DOHH2 (cell line): ENCODE results near the gene SLC19A1.

ENCODE experiments used
- H3F3A ChIP-seq: fragments of 200-600 bp; sonication (generic), shearing (Covaris generic); 2 replicates; pipeline ENCODE4 v1.6.0; 2016; ENCODE audit warnings: antibody characterized with exemption, mild to moderate bottlenecking; ENCODE audit not compliant: control insufficient read depth, insufficient read depth
- H3K27ac ChIP-seq: fragments of 200-600 bp; sonication (generic); 2 replicates; pipeline ENCODE4 v1.5.1; 2014; ENCODE audit warnings: low read depth, mild to moderate bottlenecking, low read length, moderate library complexity
- H3K27me3 ChIP-seq: fragments of 200-600 bp; sonication (generic); 2 replicates; pipeline ENCODE4 v1.6.1; 2014; ENCODE audit warnings: mild to moderate bottlenecking, low read length, mixed read lengths; ENCODE audit not compliant: control insufficient read depth
- H3K36me3 ChIP-seq: fragments of 200-600 bp; sonication (generic); 2 replicates; pipeline ENCODE4 v1.6.1; 2014; ENCODE audit warnings: mild to moderate bottlenecking, low read length, moderate library complexity, mixed read lengths; ENCODE audit not compliant: control insufficient read depth
- H3K4me1 ChIP-seq: fragments of 200-600 bp; sonication (generic); 2 replicates; pipeline ENCODE4 v1.6.1; 2014; ENCODE audit warnings: mild to moderate bottlenecking, low read length, mixed read lengths; ENCODE audit not compliant: control insufficient read depth
- H3K4me2 ChIP-seq: fragments of 200-600 bp; sonication (generic); 2 replicates; pipeline ENCODE4 v1.6.0; 2014; ENCODE audit warnings: mild to moderate bottlenecking, low read length, moderate library complexity
- H3K4me3 ChIP-seq: fragments of 200-600 bp; sonication (generic); 2 replicates; pipeline ENCODE4 v1.5.1; 2014; ENCODE audit warnings: mild to moderate bottlenecking, low read length, mixed read lengths
- H3K79me2 ChIP-seq: fragments of 200-600 bp; sonication (generic); 2 replicates; pipeline ENCODE4 v1.6.1; 2014; ENCODE audit warnings: mild to moderate bottlenecking, low read length, mixed read lengths; ENCODE audit not compliant: control insufficient read depth
- H3K9me2 ChIP-seq: fragments of 200-600 bp; sonication (generic); replicated peaks from 2 replicates; pipeline ENCODE4 v1.6.1; 2014; ENCODE audit warnings: mild to moderate bottlenecking, low read length, mixed read lengths; ENCODE audit not compliant: control insufficient read depth
- H3K9me3 ChIP-seq: fragments of 200-600 bp; sonication (generic); 2 replicates; pipeline ENCODE4 v1.6.1; 2014; ENCODE audit warnings: antibody characterized with exemption, low read length, mixed read lengths; ENCODE audit not compliant: control insufficient read depth, insufficient read depth
- H4K20me1 ChIP-seq: fragments of 200-600 bp; sonication (generic); 2 replicates; pipeline ENCODE4 v1.6.0; 2014; ENCODE audit warnings: low read depth, mild to moderate bottlenecking, antibody characterized with exemption, low read length, moderate library complexity; ENCODE audit not compliant: control insufficient read depth, insufficient read depth
- EZH2phosphoT487 ChIP-seq: fragments of 200-600 bp; sonication (generic); IDR thresholded peaks from 2 replicates; pipeline ENCODE4 v1.6.1; 2017; ENCODE audit warnings: borderline replicate concordance, mild to moderate bottlenecking, antibody characterized with exemption, low read length, moderate library complexity, mixed read lengths
- TF ChIP-seq, protein P1 (sequence below): fragments of 200-600 bp; sonication (generic); IDR thresholded peaks from one replicate; pipeline ENCODE4 v1.5.1; 2014; ENCODE audit warnings: antibody characterized with exemption, mild to moderate bottlenecking, low read depth, low read length; ENCODE audit not compliant: poor library complexity, severe bottlenecking

Gene SLC19A1

DNA sequence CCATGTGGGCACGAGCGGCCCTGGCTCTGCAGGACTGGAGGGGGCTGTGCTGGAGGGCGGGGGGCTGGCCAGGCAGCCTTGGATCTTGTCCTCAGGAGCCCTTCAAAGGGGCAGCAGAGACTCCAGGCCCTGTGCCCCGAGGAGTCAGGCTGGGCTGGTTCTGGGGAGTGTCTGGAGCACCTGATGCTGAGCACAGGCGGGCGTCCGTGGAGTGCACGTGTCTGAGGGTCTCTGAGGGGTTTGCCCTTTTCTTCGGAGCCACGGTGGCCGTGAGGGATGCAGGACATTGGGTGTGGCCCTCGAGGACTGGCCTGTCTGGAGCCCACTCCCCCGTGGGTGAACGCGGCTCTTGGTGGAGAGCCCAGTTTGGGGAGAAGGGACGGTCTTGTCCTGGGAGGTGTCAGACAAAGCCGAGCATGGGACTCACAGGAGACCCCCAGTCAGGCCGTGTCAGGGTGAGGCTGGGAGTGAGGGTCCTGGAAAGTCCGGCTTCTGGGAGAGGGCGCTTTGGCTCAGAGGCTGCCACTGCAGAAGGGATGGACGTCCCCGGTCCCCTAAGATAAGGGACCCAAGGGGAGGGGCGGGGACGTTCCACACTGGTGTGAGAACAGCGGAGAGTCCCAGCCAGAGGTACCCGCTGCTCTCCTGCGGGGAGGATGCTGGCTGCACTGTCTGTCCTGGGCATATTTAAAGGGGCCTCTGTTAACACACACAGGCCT is 76.5 kb downstream of the SLC19A1 start:
- no peaks in the 10 kb centered on the region for H3K79me2 ChIP-seq
- H3K27ac ChIP-seq, result no peak overlapping the region
- H3K4me1 ChIP-seq, result no peaks in the 10 kb centered on the region
- H3K9me3 ChIP-seq, result no peaks in the 10 kb centered on the region
- no peaks in the 10 kb centered on the region for H3K9me2 ChIP-seq
- no peak overlapping the region for H3K4me3 ChIP-seq
- H3F3A ChIP-seq, result no peaks in the 10 kb centered on the region
- 0 out of 2 replicates have a peak, but pooled peaks cover 2% of the 10 kb centered on the region for H3K27me3 ChIP-seq
- no peaks in the 10 kb centered on the region for H3K36me3 ChIP-seq
- H4K20me1 ChIP-seq, result no peaks in the 10 kb centered on the region
- TF ChIP-seq, protein P1, sequence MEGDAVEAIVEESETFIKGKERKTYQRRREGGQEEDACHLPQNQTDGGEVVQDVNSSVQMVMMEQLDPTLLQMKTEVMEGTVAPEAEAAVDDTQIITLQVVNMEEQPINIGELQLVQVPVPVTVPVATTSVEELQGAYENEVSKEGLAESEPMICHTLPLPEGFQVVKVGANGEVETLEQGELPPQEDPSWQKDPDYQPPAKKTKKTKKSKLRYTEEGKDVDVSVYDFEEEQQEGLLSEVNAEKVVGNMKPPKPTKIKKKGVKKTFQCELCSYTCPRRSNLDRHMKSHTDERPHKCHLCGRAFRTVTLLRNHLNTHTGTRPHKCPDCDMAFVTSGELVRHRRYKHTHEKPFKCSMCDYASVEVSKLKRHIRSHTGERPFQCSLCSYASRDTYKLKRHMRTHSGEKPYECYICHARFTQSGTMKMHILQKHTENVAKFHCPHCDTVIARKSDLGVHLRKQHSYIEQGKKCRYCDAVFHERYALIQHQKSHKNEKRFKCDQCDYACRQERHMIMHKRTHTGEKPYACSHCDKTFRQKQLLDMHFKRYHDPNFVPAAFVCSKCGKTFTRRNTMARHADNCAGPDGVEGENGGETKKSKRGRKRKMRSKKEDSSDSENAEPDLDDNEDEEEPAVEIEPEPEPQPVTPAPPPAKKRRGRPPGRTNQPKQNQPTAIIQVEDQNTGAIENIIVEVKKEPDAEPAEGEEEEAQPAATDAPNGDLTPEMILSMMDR, result no peak
- no peak for TF ChIP-seq EZH2phosphoT487
- H3K4me2 ChIP-seq, result no peak overlapping the region

DNA sequence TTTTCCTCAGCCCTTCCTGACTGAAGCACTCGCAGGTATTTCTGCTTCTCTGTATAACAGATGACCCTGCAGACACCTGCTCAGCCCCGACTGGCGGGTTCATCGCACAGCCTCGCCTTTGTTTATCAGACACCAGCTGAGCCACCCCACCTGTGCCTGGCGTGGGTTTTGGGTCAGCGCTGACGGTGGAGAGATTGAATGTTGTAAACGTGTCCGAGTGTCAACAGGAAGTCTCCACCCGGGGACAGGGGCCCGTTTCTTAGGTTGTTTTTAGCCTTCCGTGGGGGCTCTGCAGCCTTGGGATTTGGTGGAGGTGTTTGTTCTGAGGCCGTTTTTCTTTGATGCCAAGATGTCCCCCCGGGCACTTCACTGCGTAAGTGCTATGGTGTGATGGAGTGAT is 77.1 kb downstream of the SLC19A1 start:
- Histone ChIP-seq H3K9me3 (no peaks in the 10 kb centered on the region), H4K20me1 (no peaks in the 10 kb centered on the region), H3F3A (no peaks in the 10 kb centered on the region), H3K4me3 (no peak overlapping the region), H3K27ac (no peak overlapping the region), H3K4me2 (no peak overlapping the region), H3K9me2 (no peaks in the 10 kb centered on the region), H3K27me3 (0 out of 2 replicates have a peak, but pooled peaks cover 2% of the 10 kb centered on the region), H3K79me2 (no peaks in the 10 kb centered on the region), H3K36me3 (no peaks in the 10 kb centered on the region), H3K4me1 (no peaks in the 10 kb centered on the region)
- TF ChIP-seq, protein P1, result no peak
- TF ChIP-seq EZH2phosphoT487, result no peak

DNA sequence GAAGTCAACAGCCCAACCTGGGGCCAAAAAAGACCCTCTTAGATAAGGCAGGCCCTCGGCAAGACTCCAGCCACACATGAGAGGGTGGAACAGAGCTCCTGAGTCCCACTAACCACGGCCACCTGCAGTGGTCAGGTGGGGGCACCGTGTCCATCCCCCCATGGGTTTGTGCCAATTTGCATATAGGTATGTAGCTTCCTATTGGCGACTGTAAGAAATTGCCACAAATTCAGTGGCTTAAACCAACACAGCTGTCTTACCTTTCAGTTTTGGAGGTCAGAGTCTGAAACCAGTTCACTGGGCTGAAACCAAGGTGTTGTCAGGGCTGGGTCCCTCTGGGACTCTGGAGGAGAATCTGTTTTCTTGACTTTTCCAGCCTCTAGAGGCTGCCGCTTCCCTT is 77.9 kb downstream of the SLC19A1 start:
- Histone ChIP-seq H3K27ac (no peak overlapping the region), H3K4me2 (no peak overlapping the region), H3K9me2 (no peaks in the 10 kb centered on the region), H3K27me3 (no peaks in the 10 kb centered on the region), H3K79me2 (no peaks in the 10 kb centered on the region), H3K36me3 (no peaks in the 10 kb centered on the region), H3K4me3 (no peak overlapping the region), H3F3A (no peaks in the 10 kb centered on the region), H4K20me1 (no peaks in the 10 kb centered on the region), H3K9me3 (no peaks in the 10 kb centered on the region), H3K4me1 (no peaks in the 10 kb centered on the region)
- TF ChIP-seq, protein P1, result no peak
- TF ChIP-seq EZH2phosphoT487, result no peak
